H9 (cell line): ENCODE results near the gene TNK2. TPM values are rescaled to one million over a fixed set of nuclear protein-coding genes. Genes with fewer than 3 reads are reported as not detected.

Experiments
- DNase-seq: peaks from one replicate; pipeline ENCODE4 v3.0.0-alpha.2; 2017
- H2AFZ ChIP-seq: one replicate; pipeline ENCODE4 v1.6.1; 2013; ENCODE audit warnings: mild to moderate bottlenecking, low read length, control low read depth, moderate library complexity
- H2AK5ac ChIP-seq: 2 replicates; pipeline ENCODE4 v1.6.1; 2013; ENCODE audit warnings: low read length, control low read depth, mixed read lengths; ENCODE audit not compliant: insufficient read length
- H2BK120ac ChIP-seq: one replicate; pipeline ENCODE4 v1.6.1; 2013; ENCODE audit warnings: low read depth, mild to moderate bottlenecking, low read length, control low read depth, inconsistent platforms; ENCODE audit not compliant: poor library complexity, severe bottlenecking
- H2BK12ac ChIP-seq: 2 replicates; pipeline ENCODE4 v1.6.1; 2013; ENCODE audit warnings: low read length, control low read depth, mixed read lengths, low read depth; ENCODE audit not compliant: insufficient read length
- H2BK15ac ChIP-seq: 2 replicates; pipeline ENCODE4 v1.6.1; 2013; ENCODE audit warnings: low read depth, low read length, control low read depth
- H2BK20ac ChIP-seq: one replicate; pipeline ENCODE4 v1.6.1; 2013; ENCODE audit warnings: low read depth, mild to moderate bottlenecking, low read length, control low read depth, inconsistent platforms; ENCODE audit not compliant: poor library complexity, severe bottlenecking
- H2BK5ac ChIP-seq: 2 replicates; pipeline ENCODE4 v1.6.1; 2013; ENCODE audit warnings: low read length, control low read depth, mixed read lengths; ENCODE audit not compliant: insufficient read length
- H3K14ac ChIP-seq: 2 replicates; pipeline ENCODE4 v1.6.1; 2013; ENCODE audit warnings: low read length, control low read depth; ENCODE audit not compliant: insufficient read depth
- H3K18ac ChIP-seq: 2 replicates; pipeline ENCODE4 v1.6.1; 2013; ENCODE audit warnings: low read depth, mild to moderate bottlenecking, mixed read lengths, low read length, control low read depth; ENCODE audit not compliant: insufficient read length
- H3K23ac ChIP-seq: 2 replicates; pipeline ENCODE4 v1.6.1; 2013; ENCODE audit warnings: low read length, control low read depth, mixed read lengths, low read depth; ENCODE audit not compliant: insufficient read length
- H3K23me2 ChIP-seq: 2 replicates; pipeline ENCODE4 v1.6.1; 2013; ENCODE audit warnings: low read depth, mild to moderate bottlenecking, mixed read lengths, low read length, control low read depth; ENCODE audit not compliant: insufficient read length, poor library complexity, severe bottlenecking
- H3K27ac ChIP-seq: 2 replicates; pipeline ENCODE4 v1.5.1; 2013; ENCODE audit warnings: low read length, control low read depth, mixed read lengths, low read depth; ENCODE audit not compliant: insufficient read length
- H3K27me3 ChIP-seq: 2 replicates; pipeline ENCODE4 v1.6.1; 2013; ENCODE audit warnings: low read length, control low read depth, inconsistent platforms; ENCODE audit not compliant: insufficient read depth
- H3K4ac ChIP-seq: 2 replicates; pipeline ENCODE4 v1.6.1; 2013; ENCODE audit warnings: low read depth, mild to moderate bottlenecking, control low read depth, inconsistent platforms, low read length, moderate library complexity
- H3K4me1 ChIP-seq: 2 replicates; pipeline ENCODE4 v1.6.1; 2013; ENCODE audit warnings: low read length, control low read depth, inconsistent platforms; ENCODE audit not compliant: insufficient read depth
- H3K4me2 ChIP-seq: 2 replicates; pipeline ENCODE4 v1.6.1; 2013; ENCODE audit warnings: low read length, control low read depth, mixed read lengths; ENCODE audit not compliant: insufficient read length, insufficient read depth
- H3K56ac ChIP-seq: 2 replicates; pipeline ENCODE4 v1.6.1; 2013; ENCODE audit warnings: low read depth, mild to moderate bottlenecking, mixed read lengths, low read length, control low read depth; ENCODE audit not compliant: insufficient read length
- H3K79me1 ChIP-seq: 2 replicates; pipeline ENCODE4 v1.6.1; 2013; ENCODE audit warnings: low read depth, mild to moderate bottlenecking, moderate library complexity, low read length, control low read depth, inconsistent platforms; ENCODE audit not compliant: insufficient read depth, poor library complexity, severe bottlenecking
- H3K79me2 ChIP-seq: 2 replicates; pipeline ENCODE4 v1.6.1; 2013; ENCODE audit warnings: low read length, control low read depth, inconsistent platforms; ENCODE audit not compliant: insufficient read depth
- H3K9ac ChIP-seq: 2 replicates; pipeline ENCODE4 v1.6.1; 2013; ENCODE audit warnings: low read length, control low read depth, mixed read lengths; ENCODE audit not compliant: insufficient read length; ENCODE audit errors: extremely low read depth
- H3K9me3 ChIP-seq: one replicate; pipeline ENCODE4 v1.6.1; 2013; ENCODE audit warnings: low read depth, low read length, inconsistent platforms; ENCODE audit not compliant: control insufficient read depth
- H3T11ph ChIP-seq: one replicate; pipeline ENCODE4 v1.6.1; 2013; ENCODE audit warnings: mild to moderate bottlenecking, low read length, control low read depth, inconsistent platforms
- H4K20me1 ChIP-seq: one replicate; pipeline ENCODE4 v1.6.1; 2013; ENCODE audit not compliant: control insufficient read depth, insufficient read length, insufficient read depth
- H4K5ac ChIP-seq: 2 replicates; pipeline ENCODE4 v1.6.1; 2013; ENCODE audit warnings: low read depth, mild to moderate bottlenecking, mixed read lengths, low read length, control low read depth; ENCODE audit not compliant: insufficient read length
- H4K8ac ChIP-seq: replicated peaks from 2 replicates; pipeline ENCODE4 v1.6.1; 2013; ENCODE audit warnings: low read length, control low read depth, mixed read lengths, low read depth; ENCODE audit not compliant: insufficient read length
- H4K91ac ChIP-seq: 2 replicates; pipeline ENCODE4 v1.6.1; 2013; ENCODE audit warnings: low read depth, mild to moderate bottlenecking, moderate library complexity, mixed read lengths, low read length, control low read depth; ENCODE audit not compliant: insufficient read length
- H3K27ac Mint-ChIP-seq, 3 experiments: 2 replicates in 2 of 3; 3 replicates in 1 of 3; pipeline ENCODE4 v1.8.0; 2020 to 2021; ENCODE audit warnings: mixed read lengths in 3 of 3, mild to moderate bottlenecking in 1 of 3, moderate library complexity in 1 of 3
- H3K27me3 Mint-ChIP-seq: 2 replicates; pipeline ENCODE4 v1.8.0; 2021; ENCODE audit warnings: low read depth, mild to moderate bottlenecking, moderate library complexity, mixed read lengths
- H3K36me3 Mint-ChIP-seq, 3 experiments: 2 replicates in 2 of 3; 3 replicates in 1 of 3; pipeline ENCODE4 v1.8.0; 2020 to 2021; ENCODE audit warnings: low read depth in 3 of 3, mixed read lengths in 3 of 3; ENCODE audit not compliant: insufficient read depth in 1 of 3
- H3K4me1 Mint-ChIP-seq, 2 experiments: 2 replicates each; pipeline ENCODE4 v1.8.0; 2020; ENCODE audit warnings: mixed read lengths in 2 of 2
- H3K4me3 Mint-ChIP-seq, 2 experiments: 2 replicates in 1 of 2; 3 replicates in 1 of 2; pipeline ENCODE4 v1.8.0; 2020 to 2021; ENCODE audit warnings: mild to moderate bottlenecking in 2 of 2, mixed read lengths in 2 of 2, moderate library complexity in 1 of 2
- H3K9me3 Mint-ChIP-seq, 2 experiments: 2 replicates in 1 of 2; 3 replicates in 1 of 2; pipeline ENCODE4 v1.8.0; 2020; ENCODE audit warnings: mild to moderate bottlenecking in 2 of 2, mixed read lengths in 2 of 2, moderate library complexity in 1 of 2
- CTCF ChIP-seq: fragments of 200-600 bp; sonication (generic); conservative IDR thresholded peaks from 3 replicates; pipeline ENCODE4 v1.8.0; 2021; ENCODE audit warnings: antibody characterized with exemption, mild to moderate bottlenecking
- WGBS: extraction: QIAGEN DNeasy Blood & Tissue Kit; methylation state at CpG from one replicate; pipeline ENCODE4 v1.1.7; 2013; ENCODE audit warnings: missing lambda C conversion rate, low lambda C conversion rate, mixed read lengths; ENCODE audit not compliant: insufficient read length; ENCODE audit errors: extremely low coverage; 5-methylcytosine and 5-hydroxymethylcytosine counted together
- total RNA-seq: library from RNA; stranded (reverse); gene quantifications from 2 replicates; pipeline ENCODE4 v1.2.1, GENCODE V29; 2021

Gene TNK2
- total RNA-seq, 1 experiment from 2014 or later = 34.5 TPM

GRCh38 chr3:195854628-195855294, 53.6 kb downstream of the TNK2 start:
- Mint-ChIP-seq H3K27me3 (peaks cover 12% of the 10 kb centered on the region), H3K27ac (no peak overlapping the region), H3K36me3 (no peaks in the 10 kb centered on the region), H3K4me1 (peaks cover 15 to 17% of the 10 kb centered on the region in 2 experiments), H3K9me3 (peaks cover 0 to 3% of the 10 kb centered on the region in 2 experiments; a peak in 2 of 5 replicates), H3K4me3 (no peak overlapping the region)
- no peak overlapping the region for H2AK5ac ChIP-seq
- no peak for DNase-seq
- no peak overlapping the region for H3K23ac ChIP-seq
- no peak overlapping the region for H2BK120ac ChIP-seq
- H2AFZ ChIP-seq = no peak overlapping the region
- no peak overlapping the region for H4K8ac ChIP-seq
- no peaks in the 10 kb centered on the region for H4K20me1 ChIP-seq
- H2BK15ac ChIP-seq = no peak overlapping the region
- no peak overlapping the region for H4K5ac ChIP-seq
- no peak overlapping the region for H3T11ph ChIP-seq
- no peak overlapping the region for H3K27ac ChIP-seq
- H2BK5ac ChIP-seq = no peak overlapping the region
- H3K4me1 ChIP-seq = no peaks in the 10 kb centered on the region
- no peak overlapping the region for H3K4me2 ChIP-seq
- H3K4ac ChIP-seq = no peak overlapping the region
- H3K79me1 ChIP-seq = no peaks in the 10 kb centered on the region
- no peaks in the 10 kb centered on the region for H3K23me2 ChIP-seq
- TF ChIP-seq CTCF = no peak
- no peak overlapping the region for H2BK12ac ChIP-seq
- no peak overlapping the region for H3K14ac ChIP-seq
- H3K56ac ChIP-seq = no peak overlapping the region
- H2BK20ac ChIP-seq = no peak overlapping the region
- H3K9me3 ChIP-seq = no peaks in the 10 kb centered on the region
- no peak overlapping the region for H4K91ac ChIP-seq
- H3K27me3 ChIP-seq = no peaks in the 10 kb centered on the region
- H3K9ac ChIP-seq = no peak overlapping the region
- H3K79me2 ChIP-seq = no peaks in the 10 kb centered on the region
- no peak overlapping the region for H3K18ac ChIP-seq
- WGBS = no CpG with 5 or more reads among the region's 9 CpGs
